Right lobe of liver (tissue), 6 donors: Measurements from ENCODE around the gene DERA. TPM values are rescaled to one million over a fixed set of nuclear protein-coding genes. Genes with fewer than 3 reads are reported as not detected.

Source experiments
- ATAC-seq, 4 donors: fragments of 200-7000 bp; cut with Tn5 transposase; one replicate each; pipeline ENCODE4 v1.9.1; 2020; ENCODE audit warnings: mild to moderate bottlenecking in 4 of 4, moderate library complexity in 4 of 4
- DNase-seq, 3 donors: peaks; one replicate each; pipeline ENCODE4 v3.0.0-alpha.2; 2020
- H3K27ac ChIP-seq, 3 donors: fragments of 200-600 bp; one replicate each; pipeline ENCODE4 v1.8.0; 2022
- H3K27me3 ChIP-seq, 2 donors: fragments of 200-600 bp; one replicate each; pipeline ENCODE4 v1.8.0; 2022
- H3K36me3 ChIP-seq, 4 donors: fragments of 200-600 bp; sonication (generic) in 1 of 4; one replicate each; pipeline versions ENCODE4 v1.5.1 to v1.8.0; 2017 to 2022; ENCODE audit warnings: control low read depth in 1 of 4
- H3K4me1 ChIP-seq, 4 donors: fragments of 200-600 bp; sonication (generic) in 1 of 4; one replicate each; pipeline versions ENCODE4 v1.5.1 to v1.8.0; 2017 to 2022; ENCODE audit warnings: control low read depth in 1 of 4
- H3K4me3 ChIP-seq, 3 donors: fragments of 200-600 bp; one replicate each; pipeline ENCODE4 v1.8.0; 2022
- H3K9me3 ChIP-seq, 4 donors: fragments of 200-600 bp; sonication (generic) in 1 of 4; one replicate each; pipeline versions ENCODE4 v1.5.1 to v1.8.0; 2017 to 2022; ENCODE audit warnings: control low read depth in 1 of 4
- CTCF ChIP-seq, 4 donors: fragments of 200-600 bp in 3 of 4; fragments of 450-650 bp in 1 of 4; IDR thresholded peaks; one replicate each; pipeline versions ENCODE4 v1.5.1 to v1.8.0; 2016 to 2022; ENCODE audit warnings: antibody characterized with exemption in 4 of 4, mild to moderate bottlenecking in 2 of 4
- POLR2A ChIP-seq: fragments of 450-650 bp; IDR thresholded peaks from one replicate; pipeline ENCODE4 v1.6.1; 2017; ENCODE audit warnings: antibody characterized with exemption, mild to moderate bottlenecking
- WGBS: methylation state at CpG from one replicate; pipeline ENCODE4 v1.1.6; 2018; ENCODE audit warnings: low coverage, low lambda C conversion rate; ENCODE audit not compliant: insufficient coverage; ENCODE audit errors: missing lambda C conversion rate; 5-methylcytosine and 5-hydroxymethylcytosine counted together
- intact Hi-C, 2 donors: fragments of 100-400 bp; cut with DNase I; formaldehyde crosslinking; loops; one replicate each; pipeline versions ENCODE4 v1.11.2 to v1.14.1; 2022
- total RNA-seq, 6 experiments: library from RNA; depleted of rRNA in 2 of 6; stranded (reverse); fragments of >200 nt in 2 of 6; fragmentation: NEBNext Ultra II Directional in 3 of 6; extraction: Animal tissue kit (Norgen Biotek cat#: 25700) in 3 of 6; gene quantifications; one replicate each; pipeline versions ENCODE4 v1.1.0 to v1.2.4, GENCODE V29; 2016 to 2023
- donor health status: DM: no; HTN: yes; CAD: no.
- donor health status: DM: no; HTN: no; CAD: no.
- donor health status: DM: no; HTN: no; CAD: no.
- donor health status: DM: no; HTN: yes; CAD: no.
- donor health status: DM: no; HTN: yes; CAD: no.

The DERA gene
- total RNA-seq, 6 experiments from 2014 or later = 39.8 to 55.6 (median 49.1) TPM

GRCh38 chr12:15932327-15932726, 21.2 kb downstream of the DERA start:
- Histone ChIP-seq H3K9me3 (no peaks in the 10 kb centered on the region), H3K27me3 (no peaks in the 10 kb centered on the region), H3K4me1 (peaks cover 0 to 29% (median 0%) of the 10 kb centered on the region in 4 donors), H3K4me3 (no peak overlapping the region), H3K27ac (no peak overlapping the region), H3K36me3 (no peaks in the 10 kb centered on the region)
- no CpG with 5 or more reads among the region's 1 CpG for WGBS
- TF ChIP-seq POLR2A (no peak), CTCF (IDR thresholded peaks at IDR 0.05) (no peak)
- intact Hi-C loops = no loop called here
- no peak for ATAC-seq
- DNase-seq = no peak

DNA sequence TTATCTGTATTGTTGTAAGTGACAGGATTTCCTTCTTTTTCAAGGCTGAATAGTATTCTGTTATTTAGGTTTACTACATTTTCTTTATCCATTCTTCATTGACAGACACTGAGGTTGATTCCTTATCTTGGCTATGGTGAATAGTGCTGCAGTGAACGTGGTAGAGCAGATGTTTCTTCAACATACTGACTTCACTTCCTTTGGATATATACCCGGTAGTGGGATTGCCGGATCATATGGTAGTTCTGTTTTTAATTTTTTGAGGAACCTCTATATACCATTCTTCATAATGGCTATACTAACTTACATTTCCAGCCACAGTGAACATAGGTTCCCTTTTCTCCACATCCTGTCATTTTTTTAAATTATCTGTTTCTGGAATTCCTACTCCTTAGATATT, 21.8 kb downstream of the DERA start:
- TF ChIP-seq POLR2A (no peak), CTCF (IDR thresholded peaks at IDR 0.05) (no peak)
- ATAC-seq (no peak), DNase-seq (no peak)
- intact Hi-C loops = no loop called here
- Histone ChIP-seq H3K4me1 (peaks cover 0 to 31% (median 0%) of the 10 kb centered on the region in 4 donors), H3K36me3 (no peaks in the 10 kb centered on the region), H3K27me3 (no peaks in the 10 kb centered on the region), H3K27ac (no peak overlapping the region), H3K9me3 (no peaks in the 10 kb centered on the region), H3K4me3 (no peak overlapping the region)
- 80% methylated on average over 3 of the region's 3 CpGs for WGBS

GRCh38 chr12:15933751-15934150, 22.6 kb downstream of the DERA start:
- H3K9me3 ChIP-seq = no peaks in the 10 kb centered on the region
- peaks cover 0 to 27% (median 0%) of the 10 kb centered on the region in 4 donors for H3K4me1 ChIP-seq
- H3K36me3 ChIP-seq = no peaks in the 10 kb centered on the region
- 96% methylated on average over 3 of the region's 3 CpGs for WGBS
- no peaks in the 10 kb centered on the region for H3K27me3 ChIP-seq
- no peak for ATAC-seq
- intact Hi-C loops = no loop called here
- no peak for DNase-seq
- H3K27ac ChIP-seq = no peak overlapping the region
- H3K4me3 ChIP-seq = no peak overlapping the region
- no peak for TF ChIP-seq CTCF (IDR thresholded peaks at IDR 0.05)
- TF ChIP-seq POLR2A = no peak

- no peaks in the 10 kb centered on the region for H3K9me3 ChIP-seq
- intact Hi-C loops = no loop called here
- H3K4me1 ChIP-seq = peaks cover 0 to 12% (median 0%) of the 10 kb centered on the region in 4 donors
- H3K27me3 ChIP-seq = no peaks in the 10 kb centered on the region
- no peak for ATAC-seq
- H3K36me3 ChIP-seq = no peaks in the 10 kb centered on the region
- WGBS = 83% methylated on average over 3 of the region's 3 CpGs
- H3K27ac ChIP-seq = no peak overlapping the region
- no peak overlapping the region for H3K4me3 ChIP-seq
- DNase-seq = no peak
- TF ChIP-seq POLR2A (no peak), CTCF (IDR thresholded peaks at IDR 0.05) (no peak)
Observed at GRCh38 chr12:15936751-15937150, 25.6 kb downstream of the DERA start.

DNA sequence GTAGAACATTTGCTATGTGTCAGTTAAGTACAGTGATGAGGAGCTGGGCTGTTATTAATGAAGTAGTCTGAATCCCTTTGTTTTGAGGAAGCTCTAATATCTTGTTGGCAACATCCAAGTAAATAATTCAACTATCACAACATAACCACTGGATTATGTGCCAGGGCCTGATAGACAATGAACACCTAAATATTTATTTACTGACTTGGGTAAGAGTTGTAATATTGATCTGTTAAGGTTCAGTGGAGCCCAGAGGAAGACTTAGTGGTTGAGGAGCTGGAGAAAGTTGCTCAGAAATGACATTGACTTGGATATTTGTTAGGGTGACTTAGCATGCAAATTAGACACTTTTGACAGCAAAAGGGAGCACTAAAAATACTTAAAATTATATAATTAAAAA, 26.8 kb downstream of the DERA start:
- no peak overlapping the region for H3K27ac ChIP-seq
- no peaks in the 10 kb centered on the region for H3K27me3 ChIP-seq
- peak; percentile 41 to 85 (median 59) for ATAC-seq

More for the DNA sequence above, 26.8 kb downstream of the DERA start:
- no peak for TF ChIP-seq POLR2A
- TF ChIP-seq CTCF (IDR thresholded peaks at IDR 0.05) = no peak
- H3K36me3 ChIP-seq = no peaks in the 10 kb centered on the region
- H3K9me3 ChIP-seq = no peaks in the 10 kb centered on the region
- DNase-seq = no peak
- peaks cover 0 to 6% (median 0%) of the 10 kb centered on the region in 4 donors for H3K4me1 ChIP-seq
- H3K4me3 ChIP-seq = no peak overlapping the region
- intact Hi-C loops = no loop called here
